ENCODE measurements around the gene NDC80. TPM values are rescaled to one million over a fixed set of nuclear protein-coding genes. Genes with fewer than 3 reads are reported as not detected.
A peak's percentile ranks its signal among the peaks of the same experiment; 100 is the strongest.

Gene NDC80
- total and polyA plus RNA-seq, 9 of the 15 experiments (the other 6 are each of a cell fraction or from before 2014, with no cell fraction given): 65.2 to 97.9 (median 83.3) TPM

- TF ChIP-seq ETS1 (conservative IDR thresholded peaks at IDR 0.05; ENCODE audit: control insufficient read depth, low read depth, low read length) (no peak), GABPB1 (CRISPR knock-in tag; IDR thresholded peaks at IDR 0.05) (no peak; the same call in 1 of the 2 replicates), CAMTA2 (CRISPR knock-in tag; conservative IDR thresholded peaks at IDR 0.05) (peak; percentile 75; the same call in 1 of the 2 replicates), NBN (IDR thresholded peaks at IDR 0.05; ENCODE audit: low read depth) (no peak), SMARCC2 (IDR thresholded peaks at IDR 0.05; ENCODE audit: low read depth) (peak; percentile 12; the same call in 1 of the 2 replicates), PHF8 (IDR thresholded peaks at IDR 0.05; ENCODE audit: borderline replicate concordance, low read length) (no peak), ATF7 (IDR thresholded peaks at IDR 0.05) (no peak), CEBPG (CRISPR knock-in tag; IDR thresholded peaks at IDR 0.05) (peak; percentile 50), CEBPG (tag; conservative IDR thresholded peaks at IDR 0.05 in 1 of 2, IDR thresholded peaks at IDR 0.05 in 1 of 2) (peak in 1 of 2 experiments; percentile 20; a peak in 1 of 4 replicates), ZNF41 (CRISPR knock-in tag; conservative IDR thresholded peaks at IDR 0.05) (no peak), POLR2A (conservative IDR thresholded peaks at IDR 0.05) (no peak), ZNF431 (CRISPR knock-in tag; IDR thresholded peaks at IDR 0.05) (no peak), NRF1 (conservative IDR thresholded peaks at IDR 0.05 in 1 of 2, IDR thresholded peaks at IDR 0.05 in 1 of 2) (no peak)
- TF ChIP-seq, protein P1, sequence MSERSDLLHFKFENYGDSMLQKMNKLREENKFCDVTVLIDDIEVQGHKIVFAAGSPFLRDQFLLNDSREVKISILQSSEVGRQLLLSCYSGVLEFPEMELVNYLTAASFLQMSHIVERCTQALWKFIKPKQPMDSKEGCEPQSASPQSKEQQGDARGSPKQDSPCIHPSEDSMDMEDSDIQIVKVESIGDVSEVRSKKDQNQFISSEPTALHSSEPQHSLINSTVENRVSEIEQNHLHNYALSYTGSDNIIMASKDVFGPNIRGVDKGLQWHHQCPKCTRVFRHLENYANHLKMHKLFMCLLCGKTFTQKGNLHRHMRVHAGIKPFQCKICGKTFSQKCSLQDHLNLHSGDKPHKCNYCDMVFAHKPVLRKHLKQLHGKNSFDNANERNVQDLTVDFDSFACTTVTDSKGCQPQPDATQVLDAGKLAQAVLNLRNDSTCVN (CRISPR knock-in tag; IDR thresholded peaks at IDR 0.05): no peak
- TF ChIP-seq, protein P2, sequence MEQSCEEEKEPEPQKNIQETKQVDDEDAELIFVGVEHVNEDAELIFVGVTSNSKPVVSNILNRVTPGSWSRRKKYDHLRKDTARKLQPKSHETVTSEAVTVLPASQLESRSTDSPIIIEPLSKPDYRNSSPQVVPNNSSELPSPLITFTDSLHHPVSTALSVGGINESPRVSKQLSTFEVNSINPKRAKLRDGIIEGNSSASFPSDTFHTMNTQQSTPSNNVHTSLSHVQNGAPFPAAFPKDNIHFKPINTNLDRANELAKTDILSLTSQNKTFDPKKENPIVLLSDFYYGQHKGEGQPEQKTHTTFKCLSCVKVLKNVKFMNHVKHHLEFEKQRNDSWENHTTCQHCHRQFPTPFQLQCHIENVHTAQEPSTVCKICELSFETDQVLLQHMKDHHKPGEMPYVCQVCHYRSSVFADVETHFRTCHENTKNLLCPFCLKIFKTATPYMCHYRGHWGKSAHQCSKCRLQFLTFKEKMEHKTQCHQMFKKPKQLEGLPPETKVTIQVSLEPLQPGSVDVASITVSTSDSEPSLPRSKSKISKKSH (CRISPR knock-in tag; IDR thresholded peaks at IDR 0.05): no peak
- TF ChIP-seq, protein P3, sequence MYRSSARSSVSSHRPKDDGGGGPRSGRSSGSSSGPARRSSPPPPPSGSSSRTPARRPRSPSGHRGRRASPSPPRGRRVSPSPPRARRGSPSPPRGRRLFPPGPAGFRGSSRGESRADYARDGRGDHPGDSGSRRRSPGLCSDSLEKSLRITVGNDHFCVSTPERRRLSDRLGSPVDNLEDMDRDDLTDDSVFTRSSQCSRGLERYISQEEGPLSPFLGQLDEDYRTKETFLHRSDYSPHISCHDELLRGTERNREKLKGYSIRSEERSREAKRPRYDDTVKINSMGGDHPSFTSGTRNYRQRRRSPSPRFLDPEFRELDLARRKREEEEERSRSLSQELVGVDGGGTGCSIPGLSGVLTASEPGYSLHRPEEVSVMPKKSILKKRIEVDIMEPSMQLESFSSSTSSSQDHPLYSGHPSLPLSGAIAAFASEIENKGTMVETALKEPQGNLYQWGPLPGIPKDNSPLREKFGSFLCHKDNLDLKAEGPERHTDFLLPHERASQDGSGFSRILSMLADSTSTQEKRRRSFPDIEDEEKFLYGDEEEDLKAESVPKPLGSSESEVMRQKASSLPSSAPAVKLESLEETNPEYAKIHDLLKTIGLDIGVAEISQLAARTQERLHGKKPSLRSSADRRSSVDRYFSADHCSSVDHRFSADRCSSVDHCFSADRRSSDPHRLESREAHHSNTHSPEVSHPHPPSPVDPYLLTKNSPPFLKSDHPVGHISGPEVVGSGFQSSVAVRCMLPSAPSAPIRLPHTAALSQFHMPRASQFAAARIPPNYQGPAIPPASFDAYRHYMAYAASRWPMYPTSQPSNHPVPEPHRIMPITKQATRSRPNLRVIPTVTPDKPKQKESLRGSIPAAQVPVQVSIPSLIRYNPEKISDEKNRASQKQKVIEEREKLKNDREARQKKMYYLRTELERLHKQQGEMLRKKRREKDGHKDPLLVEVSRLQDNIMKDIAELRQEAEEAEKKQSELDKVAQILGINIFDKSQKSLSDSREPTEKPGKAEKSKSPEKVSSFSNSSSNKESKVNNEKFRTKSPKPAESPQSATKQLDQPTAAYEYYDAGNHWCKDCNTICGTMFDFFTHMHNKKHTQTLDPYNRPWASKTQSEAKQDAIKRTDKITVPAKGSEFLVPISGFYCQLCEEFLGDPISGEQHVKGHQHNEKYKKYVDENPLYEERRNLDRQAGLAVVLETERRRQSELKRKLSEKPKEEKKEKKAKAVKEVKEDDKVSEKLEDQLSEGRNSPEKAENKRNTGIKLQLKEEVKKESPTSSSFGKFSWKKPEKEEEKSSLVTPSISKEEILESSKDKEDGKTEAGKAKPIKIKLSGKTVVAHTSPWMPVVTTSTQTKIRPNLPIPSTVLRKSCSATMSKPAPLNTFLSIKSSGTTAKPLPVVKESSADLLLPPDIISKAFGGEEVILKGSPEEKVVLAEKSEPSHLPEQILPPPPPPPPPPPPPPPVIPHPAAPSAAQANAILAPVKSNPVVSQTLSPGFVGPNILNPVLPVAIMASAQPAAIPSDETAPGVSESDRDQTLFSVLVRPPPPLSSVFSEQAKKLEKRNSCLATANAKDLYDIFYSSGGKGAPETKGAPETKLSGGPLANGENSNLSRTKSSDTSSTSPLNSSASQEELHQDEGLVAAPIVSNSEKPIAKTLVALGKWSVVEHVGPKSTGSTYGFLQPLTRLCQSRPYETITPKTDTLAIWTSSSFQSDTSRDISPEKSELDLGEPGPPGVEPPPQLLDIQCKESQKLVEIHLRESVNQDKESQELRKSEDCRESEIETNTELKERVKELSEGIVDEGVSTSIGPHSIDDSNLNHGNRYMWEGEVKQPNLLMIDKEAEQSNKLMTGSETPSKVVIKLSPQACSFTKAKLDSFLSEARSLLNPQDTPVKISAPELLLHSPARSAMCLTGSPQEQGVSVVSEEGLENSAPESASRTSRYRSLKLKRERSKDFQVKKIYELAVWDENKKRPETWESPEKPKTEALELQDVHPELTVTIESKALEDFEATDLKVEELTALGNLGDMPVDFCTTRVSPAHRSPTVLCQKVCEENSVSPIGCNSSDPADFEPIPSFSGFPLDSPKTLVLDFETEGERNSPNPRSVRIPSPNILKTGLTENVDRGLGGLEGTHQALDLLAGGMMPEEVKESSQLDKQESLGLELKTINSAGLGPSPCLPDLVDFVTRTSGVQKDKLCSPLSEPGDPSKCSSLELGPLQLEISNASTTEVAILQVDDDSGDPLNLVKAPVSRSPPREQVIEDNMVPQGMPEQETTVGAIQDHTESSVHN (IDR thresholded peaks at IDR 0.05; ENCODE audit: borderline replicate concordance in 1 of 2, low read depth in 1 of 2): no peak
Measured at GRCh38 chr18:2656237-2656980, 85.1 kb downstream of the NDC80 start (continued).

Data from K562 (cell line).